Endothelial cell of umbilical vein (primary cell): Measurements from ENCODE around the gene LRRC8C. TPM values are rescaled to one million over a fixed set of nuclear protein-coding genes. Genes with fewer than 3 reads are reported as not detected.

ENCODE experiments used
- BruUV-seq: library from RNA; stranded (reverse); fragments of 400-500 nt; replicated peaks from 2 replicates; lab custom pipeline; 2021; lab: Mats Ljungman, UMichigan
- CTCF ChIA-PET: fragments of 300-600, 350-600 bp; sonication (Branson Sonifier 250); formaldehyde crosslinking; loops from one replicate; lab custom pipeline; 2021; ENCODE audit warnings: antibody characterized with exemption, inconsistent platforms; lab: Charles Lee
- POLR2A ChIA-PET: fragments of 300-600, 350-600 bp; sonication (Branson Sonifier 250); formaldehyde crosslinking; loops from one replicate; lab custom pipeline; 2021; ENCODE audit warnings: antibody characterized with exemption, inconsistent platforms; lab: Charles Lee
- DNase-seq: peaks from one replicate; pipeline ENCODE4 v3.0.0-alpha.2; 2011; ENCODE audit warnings: low read depth, low spot score
- FAIRE-seq: peaks from 2 replicates; lab custom pipeline; 2011; peaks lifted over from hg19 to GRCh38; lab: Jason Lieb, UNC
- H2AFZ ChIP-seq: 2 replicates; pipeline ENCODE4 v1.6.0; 2012; ENCODE audit warnings: low read depth, low read length, control low read depth, inconsistent platforms
- H3K27ac ChIP-seq: 2 replicates; pipeline ENCODE4 v1.5.1; 2011; ENCODE audit warnings: low read depth, mild to moderate bottlenecking, control low read depth, low read length, moderate library complexity; ENCODE audit not compliant: insufficient read depth
- H3K27me3 ChIP-seq, 2 experiments: 2 replicates each; pipeline versions ENCODE4 v1.6.0 to v1.6.1; 2011; ENCODE audit warnings: low read length in 2 of 2, mixed read lengths in 1 of 2; ENCODE audit not compliant: control insufficient read depth in 2 of 2, insufficient read depth in 2 of 2
- H3K36me3 ChIP-seq, 2 experiments: 2 replicates in 1 of 2; 3 replicates in 1 of 2; pipeline ENCODE4 v1.5.1; 2011; ENCODE audit warnings: low read length in 2 of 2, mild to moderate bottlenecking in 1 of 2, moderate library complexity in 1 of 2; ENCODE audit not compliant: control insufficient read depth in 2 of 2, insufficient read depth in 2 of 2; ENCODE audit errors: extremely low read depth in 1 of 2
- H3K4me1 ChIP-seq: 3 replicates; pipeline ENCODE4 v1.5.1; 2011; ENCODE audit warnings: mild to moderate bottlenecking, low read length; ENCODE audit not compliant: control insufficient read depth, insufficient read depth; ENCODE audit errors: extremely low read depth
- H3K4me2 ChIP-seq: 2 replicates; pipeline ENCODE4 v1.6.1; 2011; ENCODE audit warnings: low read length, control low read depth, mixed read lengths; ENCODE audit not compliant: insufficient read depth
- H3K4me3 ChIP-seq, 3 experiments: fragments of 200-600 bp in 1 of 3; sonication (generic), shearing (Covaris generic) in 1 of 3; replicated peaks in 1 of 3; 2 replicates each; pipeline ENCODE4 v1.5.1; 2011 to 2016; ENCODE audit warnings: control low read depth in 3 of 3, low read length in 3 of 3, mild to moderate bottlenecking in 2 of 3, inconsistent platforms in 1 of 3, low read depth in 1 of 3, moderate library complexity in 1 of 3; ENCODE audit not compliant: insufficient read depth in 1 of 3
- H3K79me2 ChIP-seq: 2 replicates; pipeline ENCODE4 v1.6.0; 2012; ENCODE audit warnings: low read length, inconsistent platforms; ENCODE audit not compliant: control insufficient read depth, insufficient read depth
- H3K9ac ChIP-seq: replicated peaks from 2 replicates; pipeline ENCODE3; 2011; ENCODE audit warnings: low read length, control low read depth; ENCODE audit not compliant: insufficient read depth; ENCODE audit errors: extremely low read depth
- H3K9me1 ChIP-seq: replicated peaks from 3 replicates; pipeline ENCODE4 v1.6.0; 2011; ENCODE audit warnings: mild to moderate bottlenecking, low read length; ENCODE audit not compliant: control insufficient read depth, insufficient read depth; ENCODE audit errors: extremely low read depth
- H3K9me3 ChIP-seq: replicated peaks from 2 replicates; pipeline ENCODE4 v1.5.1; 2012; ENCODE audit warnings: low read length, inconsistent platforms; ENCODE audit not compliant: control insufficient read depth, insufficient read depth
- H4K20me1 ChIP-seq: replicated peaks from 2 replicates; pipeline ENCODE3; 2011; ENCODE audit warnings: mild to moderate bottlenecking, low read length; ENCODE audit not compliant: control insufficient read depth, insufficient read depth; ENCODE audit errors: extremely low read depth
- EZH2 ChIP-seq: IDR thresholded peaks from 2 replicates; pipeline ENCODE4 v1.6.1; 2012; ENCODE audit warnings: borderline replicate concordance, low read depth, mild to moderate bottlenecking, moderate library complexity, low read length, inconsistent platforms; ENCODE audit not compliant: severe bottlenecking
- FOS ChIP-seq: IDR thresholded peaks from 2 replicates; pipeline ENCODE4 v1.6.1; 2011; ENCODE audit warnings: mild to moderate bottlenecking, low read length, moderate library complexity, borderline replicate concordance; ENCODE audit not compliant: insufficient read depth
- GATA2 ChIP-seq: IDR thresholded peaks from 2 replicates; pipeline ENCODE4 v1.7.0; 2011; ENCODE audit warnings: low read depth, mild to moderate bottlenecking, moderate library complexity, mixed read lengths, low read length; ENCODE audit not compliant: insufficient read length, insufficient read depth
- JUN ChIP-seq: IDR thresholded peaks from 2 replicates; pipeline ENCODE4 v1.6.1; 2011; ENCODE audit warnings: borderline replicate concordance, low read depth; ENCODE audit not compliant: insufficient read length, insufficient read depth
- MYC ChIP-seq: IDR thresholded peaks from one replicate; pipeline ENCODE4 v1.6.1; 2011; ENCODE audit warnings: mild to moderate bottlenecking, low read depth, low read length
- POLR2A ChIP-seq: IDR thresholded peaks from 2 replicates; pipeline ENCODE4 v1.6.1; 2012; ENCODE audit warnings: low read depth, mild to moderate bottlenecking, control low read depth, low read length
- POLR2AphosphoS5 ChIP-seq: IDR thresholded peaks from 2 replicates; pipeline ENCODE4 v1.6.1; 2012; ENCODE audit warnings: low read depth, mild to moderate bottlenecking, control low read depth, low read length, moderate library complexity; ENCODE audit not compliant: insufficient read depth
- dilution Hi-C: fragments of 300-500 bp; cut with MboI; formaldehyde crosslinking; loops from one replicate; pipeline ENCODE4 v1.15.0; 2019; ENCODE audit warnings: low sequenced_read_pairs; ENCODE audit not compliant: extremely low pct_ligation_motif_present
- intact Hi-C: fragments of 100-400 bp; cut with micrococcal nuclease; formaldehyde crosslinking; loops from one replicate; pipeline ENCODE4 v1.10.0; 2022
- polyA plus RNA-seq, 4 experiments: library from polyadenylated mRNA; depleted of rRNA in 3 of 4; stranded (reverse) in 3 of 4; unstranded in 1 of 4; fragments of >200 nt; gene quantifications; 2 replicates each; pipeline versions ENCODE4 v1.2.1 to v1.2.3, GENCODE V29; 2011 to 2012; ENCODE audit warnings: missing spikeins in 1 of 4
- total RNA-seq: library from RNA; stranded (reverse); gene quantifications from 2 replicates; pipeline ENCODE4 v1.2.3, GENCODE V29; 2021
- TF ChIP-seq, protein P1 (sequence below), 2 donors: IDR thresholded peaks; 1 replicate in 1 of 2; 2 replicates in 1 of 2; pipeline ENCODE4 v1.5.1; 2011; ENCODE audit warnings: low read length in 2 of 2, mild to moderate bottlenecking in 2 of 2, moderate library complexity in 2 of 2, control low read depth in 1 of 2, inconsistent platforms in 1 of 2, low read depth in 1 of 2; ENCODE audit not compliant: insufficient read depth in 1 of 2; ENCODE audit errors: extremely low read depth in 1 of 2
- TF ChIP-seq, protein P2 (sequence below): IDR thresholded peaks from 2 replicates; pipeline ENCODE4 v1.6.1; 2011; ENCODE audit not compliant: insufficient read depth, insufficient read length

Gene LRRC8C
- total and polyA plus RNA-seq, 2 donors (not counting 3 experiments of a cell fraction or from before 2014, with no cell fraction given) = 33.6 to 51.5 TPM

DNA sequence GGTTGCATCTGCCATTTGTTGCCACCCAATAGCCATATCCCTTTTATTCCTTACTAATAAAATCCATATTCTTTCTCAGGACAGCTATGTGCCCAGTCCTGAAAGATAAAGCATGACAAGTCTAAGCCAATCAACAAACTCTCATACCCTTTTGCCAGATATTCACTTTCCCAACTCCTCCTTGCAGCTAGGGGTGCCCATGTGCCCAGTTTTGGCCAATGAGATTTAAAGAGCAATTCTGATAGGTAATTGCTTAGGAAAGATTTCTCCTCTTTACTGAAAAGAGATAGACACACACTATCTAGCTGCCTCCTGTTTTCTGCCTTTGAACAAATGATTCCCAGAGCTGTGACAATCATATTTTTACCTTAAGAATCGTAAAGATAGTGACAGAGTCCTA is 132.9 kb downstream of the LRRC8C start:
- intact Hi-C loops = no loop called here

More for the DNA sequence above, 132.9 kb downstream of the LRRC8C start:
- Histone ChIP-seq H2AFZ (no peak overlapping the region), H3K4me2 (no peak overlapping the region), H3K4me3 (no peak overlapping the region), H3K4me1 (peaks cover 25% of the 10 kb centered on the region), H3K27me3 (peaks cover 2% of the 10 kb centered on the region in 2 experiments), H3K9me3 (no peaks in the 10 kb centered on the region), H3K9ac (no peak overlapping the region), H3K36me3 (no peaks in the 10 kb centered on the region), H3K79me2 (no peaks in the 10 kb centered on the region), H3K27ac (no peak overlapping the region), H3K9me1 (no peaks in the 10 kb centered on the region), H4K20me1 (no peaks in the 10 kb centered on the region)
- BruUV-seq = no TSS peak
- POLR2A ChIA-PET = no interaction called here
- TF ChIP-seq POLR2A = no peak
- TF ChIP-seq MYC = no peak
- TF ChIP-seq POLR2AphosphoS5 = no peak
- no peak for TF ChIP-seq JUN
- TF ChIP-seq, protein P1, sequence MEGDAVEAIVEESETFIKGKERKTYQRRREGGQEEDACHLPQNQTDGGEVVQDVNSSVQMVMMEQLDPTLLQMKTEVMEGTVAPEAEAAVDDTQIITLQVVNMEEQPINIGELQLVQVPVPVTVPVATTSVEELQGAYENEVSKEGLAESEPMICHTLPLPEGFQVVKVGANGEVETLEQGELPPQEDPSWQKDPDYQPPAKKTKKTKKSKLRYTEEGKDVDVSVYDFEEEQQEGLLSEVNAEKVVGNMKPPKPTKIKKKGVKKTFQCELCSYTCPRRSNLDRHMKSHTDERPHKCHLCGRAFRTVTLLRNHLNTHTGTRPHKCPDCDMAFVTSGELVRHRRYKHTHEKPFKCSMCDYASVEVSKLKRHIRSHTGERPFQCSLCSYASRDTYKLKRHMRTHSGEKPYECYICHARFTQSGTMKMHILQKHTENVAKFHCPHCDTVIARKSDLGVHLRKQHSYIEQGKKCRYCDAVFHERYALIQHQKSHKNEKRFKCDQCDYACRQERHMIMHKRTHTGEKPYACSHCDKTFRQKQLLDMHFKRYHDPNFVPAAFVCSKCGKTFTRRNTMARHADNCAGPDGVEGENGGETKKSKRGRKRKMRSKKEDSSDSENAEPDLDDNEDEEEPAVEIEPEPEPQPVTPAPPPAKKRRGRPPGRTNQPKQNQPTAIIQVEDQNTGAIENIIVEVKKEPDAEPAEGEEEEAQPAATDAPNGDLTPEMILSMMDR (IDR thresholded peaks at IDR 0.05; ENCODE audit: extremely low read depth in 1 of 2, insufficient read depth in 1 of 2, low read depth in 1 of 2, low read length in 2 of 2) = no peak
- TF ChIP-seq, protein P2, sequence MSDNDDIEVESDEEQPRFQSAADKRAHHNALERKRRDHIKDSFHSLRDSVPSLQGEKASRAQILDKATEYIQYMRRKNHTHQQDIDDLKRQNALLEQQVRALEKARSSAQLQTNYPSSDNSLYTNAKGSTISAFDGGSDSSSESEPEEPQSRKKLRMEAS = no peak
- no peak for TF ChIP-seq EZH2
- TF ChIP-seq FOS = no peak
- TF ChIP-seq GATA2 = no peak
- FAIRE-seq (no peak), DNase-seq (no peak)
- dilution Hi-C loops = no loop called here
- CTCF ChIA-PET = interaction anchor here (0.9 to 6.0 kb wide), 4 partner anchors 8 to 282 kb away, joined by 3 to 230 read pairs (median 4); partner anchors contain the start of gene LRRC8C
